RWPE2 (cell line): ENCODE measurements around the gene PCSK6.

Experiments
- ATAC-seq: fragments of 200-7000 bp; cut with Tn5 transposase; 3 replicates; pipeline ENCODE4 v1.9.1; 2021; ENCODE audit warnings: low read depth
- DNase-seq: peaks from one replicate; pipeline ENCODE4 v3.0.0-alpha.2; 2020; ENCODE audit warnings: low spot score
- H3K27ac ChIP-seq: fragments of 450-650 bp; 2 replicates; pipeline ENCODE4 v1.5.1; 2017; ENCODE audit warnings: mild to moderate bottlenecking; ENCODE audit not compliant: poor library complexity, severe bottlenecking
- H3K27me3 ChIP-seq: fragments of 250-450 bp; sonication (Bioruptor Pico); 2 replicates; pipeline ENCODE4 v1.5.1; 2021; ENCODE audit warnings: mild to moderate bottlenecking, moderate library complexity; ENCODE audit not compliant: insufficient read depth, poor library complexity, severe bottlenecking
- H3K36me3 ChIP-seq: fragments of 250-450 bp; sonication (Bioruptor Pico); 2 replicates; pipeline ENCODE4 v1.5.1; 2020; ENCODE audit warnings: low read depth, mild to moderate bottlenecking, moderate library complexity
- H3K4me1 ChIP-seq: fragments of 250-450 bp; sonication (Bioruptor Pico); 2 replicates; pipeline ENCODE4 v1.5.1; 2021; ENCODE audit warnings: mild to moderate bottlenecking, moderate library complexity; ENCODE audit not compliant: insufficient read depth, poor library complexity, severe bottlenecking
- H3K4me3 ChIP-seq: fragments of 250-450 bp; sonication (Bioruptor Pico); 2 replicates; pipeline ENCODE4 v1.5.1; 2021; ENCODE audit warnings: mild to moderate bottlenecking, moderate library complexity; ENCODE audit not compliant: severe bottlenecking
- H3K9me3 ChIP-seq: fragments of 250-450 bp; sonication (Bioruptor Pico); 2 replicates; pipeline ENCODE4 v1.5.1; 2021; ENCODE audit warnings: mild to moderate bottlenecking, moderate library complexity; ENCODE audit not compliant: severe bottlenecking
- TF ChIP-seq, protein P1 (sequence below): fragments of 450-650 bp; IDR thresholded peaks from one replicate; pipeline ENCODE4 v1.5.1; 2017; ENCODE audit warnings: mild to moderate bottlenecking, moderate library complexity; ENCODE audit not compliant: poor library complexity, severe bottlenecking

Gene PCSK6

GRCh38 chr15:101306341-101307047, 183.0 kb downstream of the PCSK6 start:
- TF ChIP-seq, protein P1, sequence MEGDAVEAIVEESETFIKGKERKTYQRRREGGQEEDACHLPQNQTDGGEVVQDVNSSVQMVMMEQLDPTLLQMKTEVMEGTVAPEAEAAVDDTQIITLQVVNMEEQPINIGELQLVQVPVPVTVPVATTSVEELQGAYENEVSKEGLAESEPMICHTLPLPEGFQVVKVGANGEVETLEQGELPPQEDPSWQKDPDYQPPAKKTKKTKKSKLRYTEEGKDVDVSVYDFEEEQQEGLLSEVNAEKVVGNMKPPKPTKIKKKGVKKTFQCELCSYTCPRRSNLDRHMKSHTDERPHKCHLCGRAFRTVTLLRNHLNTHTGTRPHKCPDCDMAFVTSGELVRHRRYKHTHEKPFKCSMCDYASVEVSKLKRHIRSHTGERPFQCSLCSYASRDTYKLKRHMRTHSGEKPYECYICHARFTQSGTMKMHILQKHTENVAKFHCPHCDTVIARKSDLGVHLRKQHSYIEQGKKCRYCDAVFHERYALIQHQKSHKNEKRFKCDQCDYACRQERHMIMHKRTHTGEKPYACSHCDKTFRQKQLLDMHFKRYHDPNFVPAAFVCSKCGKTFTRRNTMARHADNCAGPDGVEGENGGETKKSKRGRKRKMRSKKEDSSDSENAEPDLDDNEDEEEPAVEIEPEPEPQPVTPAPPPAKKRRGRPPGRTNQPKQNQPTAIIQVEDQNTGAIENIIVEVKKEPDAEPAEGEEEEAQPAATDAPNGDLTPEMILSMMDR = no peak
- Histone ChIP-seq H3K27ac (no peak overlapping the region), H3K27me3 (no peaks in the 10 kb centered on the region), H3K36me3 (no peaks in the 10 kb centered on the region), H3K4me3 (no peak overlapping the region), H3K9me3 (no peaks in the 10 kb centered on the region), H3K4me1 (no peaks in the 10 kb centered on the region)
- peak; percentile 67 for DNase-seq
- no peak for ATAC-seq

DNA sequence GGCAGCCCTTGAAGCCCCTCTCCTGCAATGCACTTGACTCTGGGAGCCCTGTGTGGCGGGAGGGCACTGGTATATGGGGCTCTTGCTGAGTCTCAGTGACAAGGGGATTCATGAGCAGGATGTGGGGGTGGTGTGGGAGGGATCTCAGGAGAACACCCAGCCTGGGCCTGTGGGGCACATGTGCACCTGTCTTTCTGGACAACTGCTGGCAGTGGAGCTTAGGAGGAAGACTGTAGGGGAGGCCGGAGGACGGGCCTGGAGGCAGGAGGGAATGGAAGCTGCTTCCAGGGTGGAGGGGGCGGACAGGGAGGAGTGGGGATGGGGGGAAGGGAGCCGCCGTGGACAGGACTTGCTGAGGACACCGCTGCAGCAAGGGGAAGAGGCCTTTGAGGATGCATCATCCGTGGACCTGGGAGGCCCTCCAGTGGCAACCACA, 183.7 kb downstream of the PCSK6 start:
- Histone ChIP-seq H3K27ac (no peak overlapping the region), H3K4me1 (no peaks in the 10 kb centered on the region), H3K36me3 (no peaks in the 10 kb centered on the region), H3K4me3 (no peak overlapping the region), H3K9me3 (no peaks in the 10 kb centered on the region), H3K27me3 (no peaks in the 10 kb centered on the region)
- TF ChIP-seq, protein P1 = no peak
- ATAC-seq (no peak), DNase-seq (peak; percentile 68)

GRCh38 chr15:101303408-101303807, 186.1 kb downstream of the PCSK6 start:
- H3K4me1 ChIP-seq = no peaks in the 10 kb centered on the region
- H3K27ac ChIP-seq = no peak overlapping the region
- TF ChIP-seq, protein P1 = no peak
- DNase-seq (peak; percentile 19), ATAC-seq (no peak)
- no peaks in the 10 kb centered on the region for H3K27me3 ChIP-seq
- H3K4me3 ChIP-seq = no peak overlapping the region
- no peaks in the 10 kb centered on the region for H3K9me3 ChIP-seq
- H3K36me3 ChIP-seq = no peaks in the 10 kb centered on the region

- Histone ChIP-seq H3K36me3 (peaks cover 19% of the 10 kb centered on the region), H3K27ac (peak overlapping the region; percentile 80), H3K4me1 (peaks cover 27% of the 10 kb centered on the region), H3K4me3 (peak overlapping the region; percentile 84), H3K9me3 (no peaks in the 10 kb centered on the region), H3K27me3 (no peaks in the 10 kb centered on the region)
- DNase-seq = peak; percentile 65
- TF ChIP-seq, protein P1 = no peak
- peak; percentile 62 for ATAC-seq
These were observed 192.8 kb downstream of the PCSK6 start for GRCh38 chr15:101296418-101297405.
